NCI-H1417 (cell line): ENCODE measurements around the gene ACRBP.
"Not testable (repeated sequence)": the region's sequence is repeated elsewhere in the genome, so short reads cannot be mapped to it uniquely, and the experiment has no call there.

ENCODE experiments used
- DNase-seq, 3 experiments: peaks; one replicate each; lab custom pipeline; 2025; lab: John Stamatoyannopoulos, UW

ACRBP gene

GRCh38 chr12:6614513-6615172 is 32.6 kb downstream of the ACRBP start:
- DNase-seq: peak in 1 of 3 experiments; percentile 39

DNA sequence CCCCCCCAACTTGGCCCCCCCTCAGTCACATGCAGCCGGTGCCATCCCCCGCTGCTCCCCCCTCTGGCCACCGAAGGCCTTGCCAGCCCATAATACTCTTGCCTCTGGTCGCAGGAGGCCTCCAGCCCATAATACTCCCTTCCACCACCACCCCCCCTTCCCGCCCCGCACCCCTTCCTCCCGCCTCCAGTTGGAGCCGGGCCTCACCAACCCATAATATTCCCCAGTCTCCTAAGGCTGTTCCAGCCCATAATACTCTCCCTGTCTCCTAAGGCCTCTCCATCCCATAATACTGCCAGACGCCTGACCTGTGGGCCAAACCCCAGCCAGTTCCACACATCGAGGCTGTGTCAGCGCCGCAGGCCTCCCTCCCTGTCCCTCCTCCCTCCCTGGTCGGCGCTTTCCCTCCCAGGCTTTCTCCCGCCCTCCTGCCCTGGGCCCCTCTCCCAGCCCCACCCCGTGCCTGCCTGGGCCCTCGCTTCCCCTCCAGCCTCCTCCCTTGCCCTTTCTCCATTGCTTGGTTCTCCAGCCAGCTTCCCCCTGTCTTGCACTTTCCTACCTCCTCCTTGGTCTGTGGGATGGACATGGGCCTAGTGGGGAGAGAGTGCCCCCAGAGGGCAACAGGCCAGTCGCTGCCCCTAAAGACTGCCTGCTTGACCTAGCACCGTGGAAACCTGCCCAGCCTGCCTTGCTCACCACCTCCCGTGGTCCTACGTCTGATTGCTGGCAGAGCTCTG is 33.3 kb downstream of the ACRBP start:
- peak; percentile 93 to 100 (median 99) for DNase-seq

GRCh38 chr12:6613015-6613775 is 34.0 kb downstream of the ACRBP start:
- peak; percentile 91 to 100 (median 99) for DNase-seq

DNA sequence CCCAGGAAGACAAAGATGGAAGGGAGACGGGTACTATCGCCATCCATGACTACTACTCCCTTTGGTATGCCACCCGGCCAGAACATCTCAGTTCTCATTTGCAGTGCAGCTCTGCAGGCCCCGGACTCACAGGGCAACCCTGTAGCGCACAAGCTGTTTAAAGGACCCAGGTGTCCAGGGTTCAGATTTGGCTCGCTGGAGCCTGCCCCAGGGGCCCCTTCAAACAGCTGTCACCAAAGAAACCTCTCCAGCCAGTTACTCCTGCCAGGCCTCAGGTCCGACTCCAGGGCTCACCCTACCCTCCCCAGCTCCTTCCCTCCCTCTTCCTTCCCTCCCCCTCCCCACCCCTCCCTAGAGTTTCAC is 34.6 kb downstream of the ACRBP start:
- DNase-seq: no peak

GRCh38 chr12:6612247-6612646 is 35.0 kb downstream of the ACRBP start:
- peak; percentile 33 to 58 (median 45) for DNase-seq

DNA sequence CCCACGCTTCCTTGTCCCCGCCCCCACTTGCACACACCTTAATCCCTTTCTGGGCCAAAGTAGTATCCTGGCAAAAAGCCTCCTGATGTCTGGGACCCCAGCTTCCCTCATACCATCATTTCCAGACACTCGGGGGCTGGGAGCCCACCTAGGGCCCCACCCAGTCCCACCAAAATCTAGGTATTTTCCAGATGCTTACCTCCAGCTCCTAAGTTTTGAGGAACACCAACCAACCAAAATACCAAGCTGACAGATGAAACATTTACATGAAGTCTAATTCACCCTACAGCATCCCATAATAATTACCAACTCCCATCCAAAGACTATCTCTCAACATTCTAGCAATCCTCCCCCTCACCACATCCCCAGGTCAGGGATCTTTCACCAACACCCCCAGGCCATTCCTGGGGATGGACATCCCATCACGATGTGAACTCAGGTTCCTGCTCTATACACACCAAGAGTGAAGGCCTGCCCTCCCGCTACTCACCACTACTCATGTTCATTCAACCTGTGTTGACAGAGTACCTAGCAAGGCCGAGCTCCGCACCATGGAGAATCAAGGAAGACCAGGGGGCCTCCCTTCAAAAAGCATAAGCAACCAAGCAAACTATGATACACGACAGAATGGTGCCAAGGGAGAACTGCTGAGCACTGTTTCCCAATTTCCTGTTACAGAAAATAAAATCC is 38.5 kb downstream of the ACRBP start:
- peak in 2 of 3 experiments; percentile 63 to 66 for DNase-seq

- DNase-seq: peak; percentile 88 to 97 (median 95)
Observed at GRCh38 chr12:6607751-6608591, 39.3 kb downstream of the ACRBP start.

DNA sequence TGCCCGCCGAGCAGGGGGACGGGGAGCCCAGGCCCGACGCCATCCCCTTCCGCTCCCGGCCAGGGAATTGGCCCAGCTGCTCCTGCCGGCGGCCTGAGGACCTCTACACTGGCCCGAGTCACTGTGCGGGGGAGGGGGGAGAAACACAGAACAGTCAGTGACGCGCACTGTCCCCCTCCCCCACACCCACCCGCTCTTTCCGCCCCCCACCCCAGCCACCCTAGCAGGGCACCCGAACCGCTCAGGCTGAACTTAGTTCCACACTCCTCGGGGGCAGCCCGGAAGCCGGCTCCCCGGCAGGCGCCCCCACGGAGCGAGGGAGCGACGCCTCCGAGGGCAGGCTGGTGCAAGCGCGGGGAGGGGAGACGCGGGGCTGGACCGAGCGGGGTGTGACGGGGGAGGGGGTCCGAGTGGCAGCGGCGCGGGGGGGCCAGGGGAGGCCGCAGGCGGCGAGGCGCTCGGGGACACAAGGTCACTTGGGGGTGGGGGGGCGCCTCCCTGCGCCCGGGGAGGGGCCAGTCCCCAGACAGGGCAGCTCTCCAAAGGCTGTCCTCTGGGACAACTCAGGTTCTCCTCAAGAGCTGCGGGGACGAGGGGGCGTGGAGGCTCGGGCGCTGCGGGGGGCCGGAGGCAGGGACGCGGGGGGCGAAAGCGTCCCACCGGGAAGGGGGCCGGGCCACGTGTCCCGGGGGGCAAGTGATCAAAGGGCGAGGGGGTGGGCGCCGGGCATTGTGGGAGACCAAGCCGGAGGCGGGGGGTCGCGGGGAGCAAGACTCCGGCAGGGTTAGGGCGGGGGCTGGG is 40.7 kb downstream of the ACRBP start:
- DNase-seq: peak in 2 of 3 experiments; percentile 63 to 75

- DNase-seq: peak in 1 of 3 experiments; percentile 29
Observed at GRCh38 chr12:6605421-6606330, 41.6 kb downstream of the ACRBP start.

DNA sequence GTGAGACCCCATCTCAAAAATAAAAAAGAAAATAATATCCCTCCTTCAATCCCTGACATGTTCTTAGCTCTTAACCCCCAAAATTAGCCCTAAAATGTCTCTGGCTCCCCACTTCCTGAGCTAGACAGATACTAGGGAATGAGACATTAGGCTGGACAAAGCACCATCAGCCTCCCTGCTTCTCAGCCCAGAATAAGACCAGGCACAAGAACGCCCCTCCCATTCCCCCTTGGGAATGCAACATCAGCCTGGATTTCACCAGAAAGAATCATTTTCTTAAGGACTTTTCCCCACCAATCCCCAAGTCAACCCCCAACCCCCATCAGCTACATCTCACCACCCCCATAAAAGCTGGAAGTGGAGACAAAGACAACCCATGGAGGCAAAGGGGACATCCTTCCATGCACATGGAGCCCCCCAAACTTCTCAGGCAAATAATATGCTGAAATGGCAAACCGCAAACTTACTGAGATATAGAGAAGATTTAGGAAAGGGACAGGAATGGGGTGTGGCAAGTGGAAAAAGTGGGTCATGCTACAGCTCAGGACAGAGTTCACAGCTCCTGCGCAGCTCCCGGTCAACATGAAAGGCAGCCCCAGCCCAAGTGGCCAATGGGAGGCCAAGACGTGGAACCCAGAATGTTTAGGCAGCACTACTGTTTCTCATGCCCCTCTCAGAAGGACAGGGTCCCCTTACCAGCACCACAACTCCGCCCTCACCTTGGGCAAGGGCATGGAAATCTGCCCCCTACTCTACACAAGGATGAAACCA is 42.8 kb downstream of the ACRBP start:
- DNase-seq: no peak

DNA sequence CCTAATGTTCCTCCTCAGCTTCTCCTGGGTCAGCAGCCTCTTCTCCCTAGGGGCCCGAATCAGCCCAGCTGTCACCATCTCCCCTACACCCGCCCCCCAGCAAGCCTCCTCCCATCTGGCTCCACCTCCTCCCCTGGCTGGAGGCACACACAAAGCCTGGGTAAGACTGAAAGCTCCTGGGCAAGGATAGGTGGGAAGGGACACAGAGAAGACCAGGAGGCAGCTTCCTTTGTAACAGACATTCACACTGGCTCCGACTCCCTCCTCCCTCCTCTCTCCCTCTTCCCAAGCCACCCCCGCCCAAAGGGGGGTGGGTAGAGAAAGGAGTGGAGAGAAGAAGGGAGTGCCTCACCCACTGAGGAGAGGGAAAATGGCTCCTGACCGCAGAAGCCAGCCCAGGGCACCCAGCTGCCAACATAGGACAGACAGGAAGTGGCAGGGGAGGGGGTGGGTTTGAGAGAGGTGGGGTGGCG is 44.1 kb downstream of the ACRBP start:
- peak in 1 of 3 experiments; percentile 38 for DNase-seq

- DNase-seq: no peak
Observed at GRCh38 chr12:6602526-6602925, 44.7 kb downstream of the ACRBP start.

DNA sequence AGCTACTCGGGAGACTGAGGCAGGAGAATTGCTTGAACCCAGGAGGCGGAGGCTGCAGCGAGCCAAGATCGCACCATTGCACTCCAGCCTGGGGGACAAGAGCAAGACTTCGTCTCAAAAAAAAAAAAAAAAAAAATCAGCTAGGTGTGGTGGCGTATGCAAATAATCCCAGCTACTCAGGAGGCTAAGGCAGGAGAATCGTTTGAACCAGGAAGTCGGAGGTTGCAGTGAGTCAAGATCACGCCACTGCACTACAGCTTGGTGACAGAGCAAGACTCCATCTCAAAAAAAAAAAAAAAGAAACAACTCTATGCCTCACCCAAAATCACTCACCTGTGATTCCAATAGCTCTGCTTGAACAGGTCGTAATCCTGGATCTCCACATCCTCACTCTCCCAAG is 51.6 kb downstream of the ACRBP start:
- DNase-seq: not testable (repeated sequence)

GRCh38 chr12:6592087-6592486 is 55.1 kb downstream of the ACRBP start:
- no peak for DNase-seq
